Measurements from ENCODE around the gene ATG101.

Gene ATG101

GRCh38 chr12:52042706-52043385 is 26.9 kb upstream of the ATG101 start:
- DNase-seq = no peak

GRCh38 chr12:52043386-52044212 is 26.2 kb upstream of the ATG101 start:
- DNase-seq = no peak

GRCh38 chr12:52044292-52044983 is 25.3 kb upstream of the ATG101 start:
- peak; percentile 69 for DNase-seq

GRCh38 chr12:52045794-52046199 is 24.0 kb upstream of the ATG101 start:
- no peak for DNase-seq

- no peak for DNase-seq
Observed at GRCh38 chr12:52046859-52047258, 22.9 kb upstream of the ATG101 start.

- DNase-seq = no peak
Observed at GRCh38 chr12:52049286-52049685, 20.5 kb upstream of the ATG101 start.

- DNase-seq = no peak
Observed at GRCh38 chr12:52049688-52050087, 20.1 kb upstream of the ATG101 start.

- DNase-seq = no peak
Observed at GRCh38 chr12:52050116-52050757, 19.5 kb upstream of the ATG101 start.

- DNase-seq = peak; percentile 92
Observed at GRCh38 chr12:52050758-52051541, 18.8 kb upstream of the ATG101 start, which contains the start of gene NR4A1. Gene NR4A1 (plus strand): TSS chr12:52051442. CDS start chr12:52054329, 2,887 bp downstream.

GRCh38 chr12:52052468-52053186 is 17.2 kb upstream of the ATG101 start:
- DNase-seq = no peak

GRCh38 chr12:52053536-52054209 is 16.1 kb upstream of the ATG101 start:
- DNase-seq = no peak

GRCh38 chr12:52054231-52054832 is 15.4 kb upstream of the ATG101 start:
- DNase-seq = no peak

- DNase-seq = no peak
Observed at GRCh38 chr12:52054833-52055730, 14.7 kb upstream of the ATG101 start.

- DNase-seq = no peak
Observed at GRCh38 chr12:52055731-52056711, 13.8 kb upstream of the ATG101 start.

GRCh38 chr12:52056801-52057637 is 12.8 kb upstream of the ATG101 start:
- DNase-seq = no peak

- DNase-seq = no peak
Observed at GRCh38 chr12:52057638-52058576, 11.9 kb upstream of the ATG101 start.
